Posterior cingulate gyrus (tissue), 11 donors: ENCODE data around the gene SPSB3.
A peak's percentile ranks its signal among the peaks of the same experiment; 100 is the strongest.

Experiments
- DNase-seq, 10 donors: peaks; one replicate each; pipeline versions ENCODE4 v3.0.0 to v3.0.0-alpha.2; 2020 to 2021; ENCODE audit warnings: mixed read lengths in 3 of 10
- intact Hi-C: fragments of 100-400 bp; cut with DNase I; formaldehyde crosslinking; loops from one replicate; pipeline ENCODE4 v1.15.1; 2023

SPSB3 gene

DNA sequence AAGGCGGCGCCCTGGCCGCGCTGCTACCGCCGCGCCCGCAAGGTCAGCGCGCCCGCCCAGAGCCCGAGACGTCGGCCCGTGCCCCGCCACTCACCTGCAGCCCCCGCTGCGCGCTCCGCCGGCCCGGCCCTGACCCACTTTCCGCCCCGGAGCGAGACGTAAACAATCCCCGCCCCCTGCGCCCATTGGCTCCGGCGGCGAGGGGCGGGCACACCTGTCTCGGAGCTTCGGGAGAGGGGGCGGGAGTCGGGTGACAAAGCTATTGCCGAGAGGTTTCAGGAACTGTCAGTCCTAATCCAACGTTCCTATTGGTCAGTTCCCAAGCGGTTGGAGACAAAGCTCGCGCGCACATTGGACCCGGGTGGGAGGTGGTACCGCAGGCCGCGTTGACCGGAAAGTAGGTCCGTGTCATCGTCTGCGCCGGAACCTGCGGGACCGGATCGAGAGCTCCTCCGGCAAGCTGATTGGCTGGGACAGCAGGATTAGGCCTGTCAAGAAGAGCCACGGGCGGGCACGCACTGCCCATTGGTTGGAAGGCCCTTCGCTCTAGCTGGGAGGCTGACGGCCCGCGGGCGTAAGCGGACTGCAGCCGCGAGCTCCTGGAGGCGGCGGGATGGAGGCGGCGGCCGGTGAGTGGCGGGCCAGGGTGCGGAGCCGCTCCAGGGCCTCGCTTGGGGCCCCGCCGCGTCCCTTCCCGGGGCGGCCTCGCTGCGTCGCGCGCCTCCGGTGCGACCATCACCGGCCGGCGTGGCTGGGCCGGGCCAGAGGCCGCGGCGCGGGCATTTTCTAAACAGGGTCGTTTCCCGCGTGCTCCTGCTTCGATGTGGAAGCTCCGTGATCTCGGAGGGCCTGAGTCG is at the start of gene SPSB3, which contains the start of gene NUBP2:
Gene SPSB3 (minus strand): TSS at position 164 of the 857 bp plus-strand sequence. CDS start 1,088 bp downstream, outside the sequence.
Gene NUBP2 (plus strand): TSS at position 553 of the 857 bp plus-strand sequence. CDS start 61 bp downstream, at position 614.
- intact Hi-C loops, result no loop called here

GRCh38 chr16:1831186-1832075 is 49.1 kb upstream of the SPSB3 start:
- intact Hi-C loops, result no loop called here
- no peak for DNase-seq

More for the DNA sequence above, at the start of gene SPSB3, which contains the start of gene NUBP2:
- peak; percentile 100 for DNase-seq

- intact Hi-C loops, result no loop called here
Observed at GRCh38 chr16:1830213-1830612, 47.8 kb upstream of the SPSB3 start.

DNA sequence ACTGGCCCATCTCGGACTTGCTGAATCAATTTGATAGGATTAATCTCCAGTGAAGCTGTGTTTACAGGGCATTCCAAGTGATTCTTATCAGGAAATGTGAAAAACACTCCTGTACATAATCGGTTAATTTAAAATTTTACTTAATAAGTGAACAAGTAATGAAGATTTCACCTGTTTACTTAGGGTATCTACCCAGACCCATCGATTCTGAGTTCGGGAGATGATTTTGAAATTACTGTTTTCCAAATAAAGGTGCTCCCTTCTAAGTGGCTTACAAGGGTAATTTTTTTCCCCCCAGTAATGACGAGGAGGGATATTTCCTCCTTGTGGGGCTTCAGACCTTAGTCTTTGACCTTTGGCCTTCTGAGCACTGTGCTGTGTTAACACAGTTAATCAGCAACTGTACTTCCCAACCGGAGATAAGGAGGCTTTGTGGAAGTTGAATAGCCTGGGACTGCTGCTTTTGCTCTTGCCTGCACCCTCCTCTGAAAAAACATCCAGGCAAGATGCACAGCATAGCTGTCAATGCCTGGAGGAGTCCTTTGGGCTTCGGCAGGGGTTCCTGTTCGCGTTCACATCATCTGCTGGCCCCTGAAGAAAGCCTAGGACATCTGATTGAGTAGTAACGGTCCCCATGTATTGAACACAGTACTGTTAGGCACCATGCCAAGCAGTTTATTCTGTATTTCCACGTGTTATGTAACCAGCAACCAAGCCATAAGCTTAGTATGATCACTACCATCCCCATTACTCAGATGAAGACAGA is 46.5 kb upstream of the SPSB3 start:
- intact Hi-C loops, result loop anchor here (5.0 kb wide), 1 partner anchor 57 kb away; the partner anchor contains the start of genes EME2, MRPS34 and NME3
- DNase-seq, result no peak

More at GRCh38 chr16:1830213-1830612, 47.8 kb upstream of the SPSB3 start:
- no peak for DNase-seq

GRCh38 chr16:1826691-1827573 is 44.6 kb upstream of the SPSB3 start, which contains the start of the genes FAHD1 and HAGH:
FAHD1 (plus strand) TSS chr16:1827206; CDS start chr16:1827239, 33 bp downstream.
HAGH (minus strand) TSS chr16:1826825; CDS start chr16:1826787, 38 bp downstream.
- DNase-seq, result peak; percentile 91 to 99 (median 95)
- intact Hi-C loops, result loop anchor here (5.0 kb wide), 1 partner anchor 55 kb away; the partner anchor contains the start of genes EME2, MRPS34 and NME3

- intact Hi-C loops, result loop anchor here (5.0 kb wide), 1 partner anchor 54 kb away; the partner anchor contains the start of genes EME2, MRPS34 and NME3
Observed at GRCh38 chr16:1825864-1826690, 43.7 kb upstream of the SPSB3 start.

GRCh38 chr16:1825381-1825863 is 43.1 kb upstream of the SPSB3 start:
- no peak for DNase-seq
- intact Hi-C loops, result loop anchor here (5.0 kb wide), 1 partner anchor 53 kb away; the partner anchor contains the start of genes EME2, MRPS34 and NME3

More at GRCh38 chr16:1825864-1826690, 43.7 kb upstream of the SPSB3 start:
- DNase-seq, result peak in 7 of 10 donors; percentile 31 to 94 (median 57)

DNA sequence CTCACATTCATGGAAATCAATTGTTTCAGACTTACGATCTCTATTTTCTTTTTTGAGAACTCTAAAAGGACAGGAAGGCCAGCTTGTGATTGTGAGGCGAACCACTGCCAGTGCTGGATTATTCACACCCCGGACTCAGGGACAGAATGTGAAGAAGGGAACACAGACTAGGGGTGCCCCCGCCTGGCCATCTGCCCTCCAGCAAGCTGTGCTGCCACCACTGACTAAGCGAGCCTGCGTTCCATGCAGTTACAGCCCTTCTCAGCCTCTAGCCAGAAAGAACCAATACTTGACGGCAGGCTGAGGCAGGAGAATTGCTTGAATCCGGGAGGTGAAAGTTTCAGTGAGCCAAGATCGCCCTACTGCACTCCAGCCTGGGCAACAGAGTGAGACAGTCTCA is 41.5 kb upstream of the SPSB3 start:
- DNase-seq, result peak; percentile 26 to 94 (median 70)
- intact Hi-C loops, result no loop called here

DNA sequence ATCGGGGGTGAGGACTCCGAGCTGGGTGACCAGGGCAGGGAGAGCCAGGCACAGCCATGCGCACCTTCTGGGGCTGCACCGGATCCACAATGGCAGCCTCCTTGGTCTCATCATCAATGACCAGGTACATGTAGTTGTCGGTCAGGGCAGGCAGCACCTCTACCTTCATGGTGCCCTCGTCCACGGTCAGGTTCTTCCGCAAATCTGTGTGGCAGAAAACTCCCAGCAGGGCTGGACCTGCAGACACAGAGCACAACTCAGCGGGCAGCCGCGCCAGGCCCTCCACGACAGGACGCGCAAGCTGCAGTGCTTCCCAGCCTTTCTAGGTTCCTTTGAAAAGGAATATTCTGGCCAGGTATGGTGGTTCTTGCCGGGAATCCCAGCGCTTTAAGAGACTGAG is 40.4 kb upstream of the SPSB3 start:
- DNase-seq, result no peak
- intact Hi-C loops, result no loop called here

DNA sequence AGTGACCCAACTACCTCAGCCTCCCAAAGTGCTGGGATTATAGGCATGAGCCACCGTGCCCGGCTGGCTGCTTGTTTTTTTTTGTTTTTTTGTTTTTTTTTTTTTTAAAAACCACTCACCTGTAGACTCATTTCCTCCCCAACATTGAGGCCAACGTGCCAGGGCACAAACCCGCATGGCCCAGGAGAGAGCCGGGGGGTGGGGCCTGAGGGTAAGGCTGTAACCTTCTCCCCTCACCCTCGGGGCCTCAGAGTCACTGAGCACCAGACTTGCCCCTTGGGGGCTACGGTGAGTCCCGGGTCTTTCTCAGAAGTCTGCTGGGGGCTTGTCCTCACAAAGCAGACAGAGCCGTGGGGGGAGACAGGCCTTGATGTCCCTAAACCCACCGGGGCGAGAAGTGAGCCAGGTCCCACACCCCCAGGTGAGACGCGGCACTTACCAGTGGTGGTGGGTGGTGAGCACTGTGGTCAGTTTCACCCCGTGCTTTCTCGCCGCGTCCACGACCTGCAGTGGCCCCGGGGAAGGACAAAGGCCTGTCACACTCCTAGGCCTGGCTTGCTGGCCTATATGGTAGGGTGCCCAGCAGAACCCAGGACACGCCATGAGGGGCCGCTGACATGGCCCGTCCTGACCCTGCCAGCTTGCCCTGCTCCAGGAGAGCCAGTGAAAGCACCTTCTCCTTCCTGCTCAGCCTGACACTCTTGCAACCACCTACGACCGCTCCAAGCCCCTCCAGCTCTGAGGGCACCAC is 39.7 kb upstream of the SPSB3 start:
- peak in 2 of 10 donors; percentile 73 to 77 for DNase-seq
- intact Hi-C loops, result no loop called here

- intact Hi-C loops, result no loop called here
- peak in 1 of 10 donors; percentile 62 for DNase-seq
Observed at GRCh38 chr16:1820946-1821290, 38.5 kb upstream of the SPSB3 start.

DNA sequence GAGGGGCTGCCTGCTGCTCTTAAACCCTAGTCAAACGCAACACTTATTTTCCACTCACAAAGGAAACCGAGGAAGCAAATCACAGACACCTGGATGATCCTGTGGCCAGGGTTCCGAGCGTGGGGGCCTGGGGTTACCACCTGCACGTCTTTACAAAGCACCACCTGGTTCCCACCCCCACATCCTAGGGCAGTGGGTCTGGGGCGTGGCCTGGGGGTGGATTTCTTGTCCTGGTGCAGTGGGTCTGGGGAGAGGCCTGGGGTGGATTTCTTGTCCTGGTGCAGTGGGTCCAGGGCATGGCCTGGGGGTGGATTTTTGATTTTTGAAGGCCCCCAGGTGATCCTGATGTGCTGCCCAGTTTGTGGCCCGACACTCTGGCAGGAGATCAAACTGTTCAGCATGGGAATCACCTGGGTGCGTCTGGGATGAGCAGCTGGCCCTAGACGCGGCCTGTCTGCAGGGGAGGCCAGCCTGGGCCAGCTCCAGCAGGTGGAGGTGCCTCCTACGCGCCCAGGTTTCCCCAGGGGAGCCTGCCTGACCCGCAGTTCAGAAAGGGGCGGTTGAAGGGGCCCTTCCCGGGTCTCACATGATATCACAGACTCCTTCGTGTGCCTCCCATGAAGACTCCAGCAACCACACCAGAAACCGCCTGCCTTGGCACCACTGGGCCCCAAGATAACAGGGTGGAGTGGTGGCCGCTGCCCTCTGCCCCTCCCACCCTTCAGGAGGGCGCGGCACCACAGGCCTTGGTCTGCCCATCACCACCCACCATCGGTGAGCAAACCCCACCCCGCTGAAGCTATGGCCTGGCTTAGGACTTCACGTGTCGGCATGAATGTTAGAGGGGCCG is 38.0 kb upstream of the SPSB3 start:
- intact Hi-C loops, result no loop called here
- DNase-seq, result no peak

GRCh38 chr16:1819611-1820010 is 37.2 kb upstream of the SPSB3 start:
- intact Hi-C loops, result no loop called here
- peak in 1 of 10 donors; percentile 54 for DNase-seq

DNA sequence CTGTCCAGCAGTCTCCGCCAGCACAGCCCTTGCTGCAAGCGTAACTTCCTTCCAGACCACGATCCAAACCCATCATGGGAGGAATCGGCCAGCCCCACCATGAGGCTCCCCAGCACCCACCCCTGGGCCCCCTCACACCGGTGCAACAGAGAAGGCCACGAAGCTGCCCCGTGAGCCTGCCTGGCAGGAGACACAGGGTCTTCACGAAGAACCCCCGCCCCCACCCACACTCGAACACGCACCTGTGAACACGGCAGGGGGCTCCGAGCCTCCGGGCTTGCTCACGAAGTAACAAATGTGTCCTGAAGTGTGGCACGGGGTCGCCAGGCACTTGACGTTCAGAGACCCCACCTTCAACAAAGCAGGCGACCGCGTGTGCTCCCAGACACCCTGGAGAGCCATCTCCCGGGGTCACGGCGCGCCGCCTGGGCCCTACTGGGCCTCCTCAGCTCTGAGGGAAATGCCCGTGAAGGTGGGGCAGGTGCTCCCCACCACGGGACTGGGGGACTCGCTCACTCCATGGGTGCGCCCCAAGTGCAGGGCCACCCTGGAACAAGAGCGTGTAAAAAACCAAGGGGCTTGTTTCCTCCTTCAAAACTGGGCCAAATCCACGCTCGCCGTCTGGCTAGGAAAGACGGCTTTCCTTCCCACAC is 36.6 kb upstream of the SPSB3 start:
- peak in 1 of 10 donors; percentile 49 for DNase-seq
- intact Hi-C loops, result no loop called here

- DNase-seq, result no peak
- intact Hi-C loops, result no loop called here
Observed at GRCh38 chr16:1818204-1818872, 36.0 kb upstream of the SPSB3 start.
